GM21360 (cell line): ENCODE results near the gene TMEM132C.
"Not testable (repeated sequence)": the region's sequence is repeated elsewhere in the genome, so short reads cannot be mapped to it uniquely, and the experiment has no call there.

Source experiments
- ATAC-seq: cut with Tn5 transposase; IDR thresholded peaks from one replicate; pipeline ENCODE4 v1.9.1; 2021; ENCODE audit warnings: mild to moderate bottlenecking, moderate library complexity; ENCODE audit not compliant: unreplicated experiment

Gene TMEM132C

GRCh38 chr12:128267131-128267622 lies at the start of gene TMEM132C:
Gene TMEM132C, plus strand, starts transcription at chr12:128267170. Its CDS starts 233 bp downstream, at chr12:128267403.
- no peak for ATAC-seq

- no peak for ATAC-seq
Observed at GRCh38 chr12:128224226-128224625, 42.7 kb upstream of the TMEM132C start.

GRCh38 chr12:128228581-128228980 lies 38.4 kb upstream of the TMEM132C start:
- no peak for ATAC-seq

- ATAC-seq = no peak
Observed at GRCh38 chr12:128235635-128236417, 31.1 kb upstream of the TMEM132C start.

GRCh38 chr12:128236525-128236924 lies 30.4 kb upstream of the TMEM132C start:
- no peak for ATAC-seq

- no peak for ATAC-seq
Observed at GRCh38 chr12:128240745-128241144, 26.2 kb upstream of the TMEM132C start.

GRCh38 chr12:128245121-128245520 lies 21.8 kb upstream of the TMEM132C start:
- ATAC-seq = no peak

GRCh38 chr12:128245905-128246304 lies 21.1 kb upstream of the TMEM132C start:
- ATAC-seq = no peak

GRCh38 chr12:128250096-128250495 lies 16.9 kb upstream of the TMEM132C start:
- ATAC-seq = no peak

GRCh38 chr12:128253829-128254228 lies 13.1 kb upstream of the TMEM132C start:
- not testable (repeated sequence) for ATAC-seq

GRCh38 chr12:128258866-128259555 lies 8.0 kb upstream of the TMEM132C start:
- ATAC-seq = no peak

GRCh38 chr12:128259556-128260070 lies 7.4 kb upstream of the TMEM132C start:
- no peak for ATAC-seq

- ATAC-seq = no peak
Observed at GRCh38 chr12:128261757-128262156, 5.2 kb upstream of the TMEM132C start.

- no peak for ATAC-seq
Observed at GRCh38 chr12:128265566-128265965, 1.4 kb upstream of the TMEM132C start.

GRCh38 chr12:128266086-128266485 lies 884 bp upstream of the TMEM132C start:
- no peak for ATAC-seq

GRCh38 chr12:128266541-128267130 lies 334 bp upstream of the TMEM132C start:
- ATAC-seq = no peak

- ATAC-seq = no peak
Observed at GRCh38 chr12:128267651-128268378, 845 bp downstream of the TMEM132C start.

GRCh38 chr12:128268379-128268995 lies 1.5 kb downstream of the TMEM132C start:
- no peak for ATAC-seq

GRCh38 chr12:128269181-128269591 lies 2.2 kb downstream of the TMEM132C start:
- no peak for ATAC-seq

- no peak for ATAC-seq
Observed at GRCh38 chr12:128276471-128276870, 9.5 kb downstream of the TMEM132C start.
